Coronary artery (tissue), 2 donors: ENCODE data around the gene MRPL47.

ENCODE experiments used
- DNase-seq: peaks from one replicate; pipeline ENCODE4 v3.0.0-alpha.2; 2017; ENCODE audit warnings: low spot score
- H3K27ac ChIP-seq, 2 donors: fragments of 200-600 bp; sonication (generic); one replicate each; pipeline ENCODE4 v1.5.1; 2016 to 2019
- H3K4me3 ChIP-seq: fragments of 200-600 bp; sonication (generic); 2 replicates; pipeline ENCODE4 v1.5.1; 2016; ENCODE audit warnings: mild to moderate bottlenecking, moderate library complexity
- TF ChIP-seq, protein P1 (sequence below): fragments of 200-600 bp; sonication (generic); IDR thresholded peaks from one replicate; pipeline ENCODE4 v1.5.1; 2019; ENCODE audit warnings: antibody characterized with exemption

MRPL47 gene

DNA sequence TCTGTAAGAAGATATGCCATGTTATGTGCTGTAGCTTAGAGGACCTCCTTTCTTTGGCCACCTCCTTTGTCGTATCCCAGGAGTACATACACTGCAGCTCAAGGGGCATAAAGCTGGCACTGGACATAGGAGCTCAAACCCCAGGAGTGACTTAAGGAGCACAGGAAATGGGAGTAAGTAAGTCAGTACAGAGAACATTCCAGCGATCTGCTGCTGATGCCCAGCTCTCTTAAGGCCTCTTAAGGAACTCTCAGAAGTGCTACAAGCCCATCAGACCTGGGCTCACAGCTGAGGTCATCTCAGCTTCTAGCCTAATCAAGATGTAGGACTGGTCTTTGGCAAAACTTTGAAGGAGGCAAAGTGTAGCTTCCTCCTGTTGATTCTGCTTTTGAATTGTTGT, 63.3 kb downstream of the MRPL47 start:
- Histone ChIP-seq H3K4me3 (no peak overlapping the region), H3K27ac (no peak overlapping the region)
- TF ChIP-seq, protein P1, sequence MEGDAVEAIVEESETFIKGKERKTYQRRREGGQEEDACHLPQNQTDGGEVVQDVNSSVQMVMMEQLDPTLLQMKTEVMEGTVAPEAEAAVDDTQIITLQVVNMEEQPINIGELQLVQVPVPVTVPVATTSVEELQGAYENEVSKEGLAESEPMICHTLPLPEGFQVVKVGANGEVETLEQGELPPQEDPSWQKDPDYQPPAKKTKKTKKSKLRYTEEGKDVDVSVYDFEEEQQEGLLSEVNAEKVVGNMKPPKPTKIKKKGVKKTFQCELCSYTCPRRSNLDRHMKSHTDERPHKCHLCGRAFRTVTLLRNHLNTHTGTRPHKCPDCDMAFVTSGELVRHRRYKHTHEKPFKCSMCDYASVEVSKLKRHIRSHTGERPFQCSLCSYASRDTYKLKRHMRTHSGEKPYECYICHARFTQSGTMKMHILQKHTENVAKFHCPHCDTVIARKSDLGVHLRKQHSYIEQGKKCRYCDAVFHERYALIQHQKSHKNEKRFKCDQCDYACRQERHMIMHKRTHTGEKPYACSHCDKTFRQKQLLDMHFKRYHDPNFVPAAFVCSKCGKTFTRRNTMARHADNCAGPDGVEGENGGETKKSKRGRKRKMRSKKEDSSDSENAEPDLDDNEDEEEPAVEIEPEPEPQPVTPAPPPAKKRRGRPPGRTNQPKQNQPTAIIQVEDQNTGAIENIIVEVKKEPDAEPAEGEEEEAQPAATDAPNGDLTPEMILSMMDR: no peak
- DNase-seq: no peak
